Dendritic cell treated with granulocyte-macrophage colony-stimulating factor and Interleukin-4, amounts not matched to agents 40 ng/mL and 50 ng/mL, for 4 days (primary cell): ENCODE results near the gene LYSMD1.

ENCODE experiments used
- H3K27ac Mint-ChIP-seq: one replicate; pipeline ENCODE4 v1.8.0; 2022; ENCODE audit warnings: mild to moderate bottlenecking, mixed read lengths
- H3K27me3 Mint-ChIP-seq: one replicate; pipeline ENCODE4 v1.8.0; 2022; ENCODE audit warnings: mild to moderate bottlenecking, mixed read lengths
- H3K36me3 Mint-ChIP-seq: one replicate; pipeline ENCODE4 v1.8.0; 2022; ENCODE audit warnings: low read depth, mixed read lengths
- H3K4me1 Mint-ChIP-seq: one replicate; pipeline ENCODE4 v1.8.0; 2022; ENCODE audit warnings: low read depth, mixed read lengths
- H3K4me3 Mint-ChIP-seq: one replicate; pipeline ENCODE4 v1.8.0; 2022; ENCODE audit warnings: mild to moderate bottlenecking, moderate library complexity, mixed read lengths
- H3K9me3 Mint-ChIP-seq: one replicate; pipeline ENCODE4 v1.8.0; 2022; ENCODE audit warnings: mixed read lengths
- intact Hi-C: fragments of 100-400 bp; cut with micrococcal nuclease; formaldehyde crosslinking; loops from one replicate; pipeline ENCODE4 v1.15.0; 2022

The LYSMD1 gene

DNA sequence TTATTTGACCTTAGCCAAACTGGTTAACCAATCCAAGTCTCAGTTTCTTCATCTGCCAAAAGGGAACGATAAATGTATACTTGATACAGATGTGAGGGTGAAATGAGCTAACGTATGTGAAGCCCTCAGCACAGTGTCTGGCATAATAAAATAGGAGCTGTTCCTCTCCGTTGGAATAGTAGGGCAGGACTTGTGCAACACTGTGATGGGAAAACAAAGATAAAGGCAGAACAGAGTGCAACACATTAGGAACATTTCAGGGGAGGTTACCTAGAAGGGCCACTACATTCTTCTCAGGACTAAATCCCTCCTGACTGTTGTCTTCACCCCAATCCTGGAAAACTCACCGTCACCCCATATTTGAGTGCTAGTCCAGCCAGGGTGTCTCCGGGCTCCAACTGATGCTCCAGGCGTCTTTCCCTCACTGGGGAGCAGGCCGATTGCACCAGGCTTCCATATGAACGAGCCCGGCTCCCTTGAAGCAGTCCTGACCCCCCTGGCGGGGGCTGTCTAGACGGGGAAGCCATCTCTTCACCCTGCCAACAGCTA, 896 bp downstream of the LYSMD1 start:
- H3K9me3 Mint-ChIP-seq = no peaks in the 10 kb centered on the region
- intact Hi-C loops = no loop called here
- H3K4me3 Mint-ChIP-seq = no peak overlapping the region
- peaks cover 69% of the 10 kb centered on the region for H3K4me1 Mint-ChIP-seq
- H3K27ac Mint-ChIP-seq = no peak overlapping the region
- peaks cover 96% of the 10 kb centered on the region for H3K36me3 Mint-ChIP-seq
- H3K27me3 Mint-ChIP-seq = no peaks in the 10 kb centered on the region

DNA sequence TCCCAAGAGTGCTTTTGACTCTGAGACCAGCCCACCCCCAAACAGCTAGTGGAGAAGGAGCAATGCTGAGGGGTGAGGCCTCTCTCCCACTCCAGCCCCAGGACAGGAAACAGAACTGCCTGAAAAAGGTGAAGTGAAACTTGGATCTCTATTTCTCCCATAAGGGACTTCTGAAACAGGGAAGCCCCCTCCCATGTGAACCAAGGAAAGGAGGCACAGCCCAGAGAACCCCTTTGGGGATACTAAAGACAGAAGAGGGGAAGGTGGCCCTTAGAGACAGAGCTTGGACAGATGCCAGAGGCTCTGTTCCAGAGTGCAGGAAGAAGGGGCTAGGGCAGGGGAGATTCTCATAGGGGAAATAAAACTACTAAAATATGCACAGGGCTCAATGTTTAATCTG, 6.3 kb downstream of the LYSMD1 start:
- Mint-ChIP-seq H3K27ac (peak overlapping the region; percentile 88), H3K36me3 (peaks cover 79% of the 10 kb centered on the region), H3K27me3 (no peaks in the 10 kb centered on the region), H3K4me1 (peaks cover 60% of the 10 kb centered on the region), H3K9me3 (no peaks in the 10 kb centered on the region), H3K4me3 (peak overlapping the region; percentile 87)
- intact Hi-C loops = loop anchor here (5.0 kb wide), 1 partner anchor 137 kb away; no protein-coding TSS in a partner anchor

DNA sequence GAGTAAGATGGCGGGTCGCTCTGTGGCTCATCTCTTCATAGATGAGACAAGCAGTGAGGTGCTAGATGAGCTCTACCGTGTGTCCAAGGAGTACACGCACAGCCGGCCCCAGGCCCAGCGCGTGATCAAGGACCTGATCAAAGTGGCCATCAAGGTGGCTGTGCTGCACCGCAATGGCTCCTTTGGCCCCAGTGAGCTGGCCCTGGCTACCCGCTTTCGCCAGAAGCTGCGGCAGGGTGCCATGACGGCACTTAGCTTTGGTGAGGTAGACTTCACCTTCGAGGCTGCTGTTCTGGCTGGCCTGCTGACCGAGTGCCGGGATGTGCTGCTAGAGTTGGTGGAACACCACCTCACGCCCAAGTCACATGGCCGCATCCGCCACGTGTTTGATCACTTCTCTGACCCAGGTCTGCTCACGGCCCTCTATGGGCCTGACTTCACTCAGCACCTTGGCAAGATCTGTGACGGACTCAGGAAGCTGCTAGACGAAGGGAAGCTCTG, 6.9 kb downstream of the LYSMD1 start:
- peaks cover 73% of the 10 kb centered on the region for H3K36me3 Mint-ChIP-seq
- H3K27me3 Mint-ChIP-seq = no peaks in the 10 kb centered on the region
- H3K27ac Mint-ChIP-seq = peak overlapping the region; percentile 88
- peak overlapping the region; percentile 87 for H3K4me3 Mint-ChIP-seq
- intact Hi-C loops = loop anchor here (5.0 kb wide), 1 partner anchor 136 kb away; no protein-coding TSS in a partner anchor
- H3K4me1 Mint-ChIP-seq = peaks cover 54% of the 10 kb centered on the region
- no peaks in the 10 kb centered on the region for H3K9me3 Mint-ChIP-seq

DNA sequence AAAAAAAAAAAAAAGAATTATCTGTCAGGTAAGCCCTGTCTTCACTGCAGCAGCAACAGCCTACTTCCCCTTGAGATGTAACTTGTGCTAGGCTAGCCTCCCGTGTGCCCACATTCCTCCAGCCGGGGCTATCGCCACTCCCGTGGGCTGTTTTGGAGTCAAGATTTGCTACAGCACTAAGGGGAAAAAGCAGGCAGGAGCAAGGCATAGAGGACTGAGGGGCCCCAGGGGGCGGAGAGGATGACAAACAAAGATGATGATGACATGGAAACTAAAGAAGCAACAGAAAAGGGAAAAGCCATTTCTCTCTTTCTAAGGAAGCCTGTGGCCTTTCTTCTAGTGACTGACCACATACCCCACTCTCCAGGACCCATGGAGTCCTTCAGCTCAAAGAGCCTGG, 7.4 kb downstream of the LYSMD1 start:
- Mint-ChIP-seq H3K27me3 (no peaks in the 10 kb centered on the region), H3K36me3 (peaks cover 68% of the 10 kb centered on the region), H3K4me3 (peak overlapping the region; percentile 87), H3K27ac (peak overlapping the region; percentile 88), H3K4me1 (peaks cover 50% of the 10 kb centered on the region), H3K9me3 (no peaks in the 10 kb centered on the region)
- intact Hi-C loops = loop anchor here (5.0 kb wide), 1 partner anchor 136 kb away; no protein-coding TSS in a partner anchor

DNA sequence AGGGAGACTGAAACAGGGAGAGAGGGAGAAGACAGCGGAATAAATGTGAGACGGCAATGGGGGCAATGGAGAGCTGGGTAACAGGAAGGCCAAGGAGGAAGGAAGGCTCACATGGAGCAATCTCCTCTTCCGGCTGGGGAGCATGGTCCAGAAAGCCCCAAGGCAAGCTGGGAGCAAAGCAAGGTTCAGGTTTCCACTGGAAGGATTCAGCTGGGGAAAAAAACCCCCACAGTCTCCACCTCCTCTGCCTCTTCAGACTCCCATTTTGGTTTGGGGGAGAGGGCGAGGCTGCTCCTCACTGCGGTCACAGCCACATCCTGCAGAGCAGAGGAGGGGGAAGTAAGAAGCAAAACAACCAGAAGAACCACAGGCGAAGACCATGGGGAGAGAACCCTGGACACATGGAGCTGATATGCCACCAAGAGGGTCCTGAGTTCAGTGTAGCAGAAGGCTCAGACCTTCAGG, 8.6 kb downstream of the LYSMD1 start:
- H3K36me3 Mint-ChIP-seq = peaks cover 57% of the 10 kb centered on the region
- peak overlapping the region; percentile 88 for H3K27ac Mint-ChIP-seq
- peak overlapping the region; percentile 87 for H3K4me3 Mint-ChIP-seq
- intact Hi-C loops = loop anchor here (5.0 kb wide), 1 partner anchor 135 kb away; no protein-coding TSS in a partner anchor
- peaks cover 41% of the 10 kb centered on the region for H3K4me1 Mint-ChIP-seq
- H3K27me3 Mint-ChIP-seq = no peaks in the 10 kb centered on the region
- H3K9me3 Mint-ChIP-seq = no peaks in the 10 kb centered on the region

DNA sequence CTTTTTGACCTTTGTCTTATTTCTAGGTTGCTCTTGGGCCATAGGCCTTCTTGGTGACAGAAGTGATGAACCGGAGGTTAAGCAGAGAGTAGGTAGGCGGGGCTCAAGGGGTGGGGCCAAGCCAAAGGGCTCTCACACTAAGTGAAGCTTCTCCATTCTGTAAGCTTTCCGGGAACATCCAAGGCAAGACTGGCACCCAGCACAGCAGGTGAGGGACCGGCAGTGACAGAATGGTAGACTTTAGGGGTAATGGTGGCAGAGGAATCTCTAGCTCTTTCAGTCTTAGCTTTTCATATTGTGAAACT, 9.2 kb downstream of the LYSMD1 start, which contains the start of gene TNFAIP8L2:
Gene TNFAIP8L2 (plus strand): TSS at position 135 of the 305 bp plus-strand sequence. CDS start 2,049 bp downstream, outside the sequence.
- H3K9me3 Mint-ChIP-seq = no peaks in the 10 kb centered on the region
- intact Hi-C loops = loop anchor here (1.0 to 5.0 kb wide), 2 partner anchors 57 to 134 kb away; no protein-coding TSS in a partner anchor
- no peaks in the 10 kb centered on the region for H3K27me3 Mint-ChIP-seq
- H3K36me3 Mint-ChIP-seq = peaks cover 51% of the 10 kb centered on the region
- peak within 1 kb of the TSS; percentile 87 for H3K4me3 Mint-ChIP-seq
- H3K4me1 Mint-ChIP-seq = peaks cover 35% of the 10 kb centered on the region
- peak within 1 kb of the TSS; percentile 88 for H3K27ac Mint-ChIP-seq

DNA sequence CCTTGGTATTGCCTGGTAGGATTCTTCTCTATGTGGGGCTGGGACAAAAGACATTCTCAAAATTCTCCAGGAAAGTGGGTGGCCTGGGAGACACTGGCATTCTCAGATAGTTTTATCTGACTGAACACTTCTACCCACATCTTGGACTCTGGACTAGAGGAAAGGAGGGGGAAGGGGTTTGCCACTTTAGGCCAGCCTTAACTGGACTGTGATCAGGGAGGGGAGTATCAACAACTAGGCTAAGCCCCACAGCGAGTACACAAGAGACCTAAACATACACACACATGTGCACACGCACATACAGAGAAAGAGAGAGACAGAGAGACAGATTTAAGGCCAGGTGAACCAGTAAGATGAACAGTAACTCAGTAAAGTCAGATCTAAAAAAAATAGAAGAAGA, 18.0 kb downstream of the LYSMD1 start:
- intact Hi-C loops = no loop called here
- no peak overlapping the region for H3K27ac Mint-ChIP-seq

DNA sequence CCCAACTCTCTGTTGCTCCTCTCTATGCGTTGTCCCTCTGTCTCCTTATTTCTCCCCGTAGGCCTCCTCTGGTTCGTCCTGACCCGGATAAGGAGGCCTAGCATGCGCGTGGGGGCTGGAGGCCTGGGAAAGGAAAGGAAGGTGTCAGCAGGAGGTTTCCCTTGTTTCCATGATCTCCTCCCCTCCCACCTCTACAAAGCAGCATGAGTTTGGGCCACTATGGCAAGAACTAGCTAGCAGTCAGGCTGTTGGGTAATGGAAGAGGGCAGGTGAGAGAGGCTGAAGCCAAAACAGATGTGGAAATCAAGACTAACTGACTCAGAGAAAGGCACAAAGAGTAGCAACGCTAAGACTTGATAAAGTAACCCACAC, 18.6 kb downstream of the LYSMD1 start:
- intact Hi-C loops = no loop called here
- Mint-ChIP-seq H3K4me3 (peak overlapping the region; percentile 83), H3K36me3 (peaks cover 7% of the 10 kb centered on the region), H3K4me1 (peaks cover 22% of the 10 kb centered on the region), H3K9me3 (no peaks in the 10 kb centered on the region), H3K27ac (peak overlapping the region; percentile 40), H3K27me3 (peaks cover 42% of the 10 kb centered on the region)

More for the DNA sequence above, 18.0 kb downstream of the LYSMD1 start:
- peaks cover 39% of the 10 kb centered on the region for H3K27me3 Mint-ChIP-seq
- no peak overlapping the region for H3K4me3 Mint-ChIP-seq
- no peaks in the 10 kb centered on the region for H3K9me3 Mint-ChIP-seq
- peaks cover 22% of the 10 kb centered on the region for H3K4me1 Mint-ChIP-seq
- peaks cover 7% of the 10 kb centered on the region for H3K36me3 Mint-ChIP-seq

DNA sequence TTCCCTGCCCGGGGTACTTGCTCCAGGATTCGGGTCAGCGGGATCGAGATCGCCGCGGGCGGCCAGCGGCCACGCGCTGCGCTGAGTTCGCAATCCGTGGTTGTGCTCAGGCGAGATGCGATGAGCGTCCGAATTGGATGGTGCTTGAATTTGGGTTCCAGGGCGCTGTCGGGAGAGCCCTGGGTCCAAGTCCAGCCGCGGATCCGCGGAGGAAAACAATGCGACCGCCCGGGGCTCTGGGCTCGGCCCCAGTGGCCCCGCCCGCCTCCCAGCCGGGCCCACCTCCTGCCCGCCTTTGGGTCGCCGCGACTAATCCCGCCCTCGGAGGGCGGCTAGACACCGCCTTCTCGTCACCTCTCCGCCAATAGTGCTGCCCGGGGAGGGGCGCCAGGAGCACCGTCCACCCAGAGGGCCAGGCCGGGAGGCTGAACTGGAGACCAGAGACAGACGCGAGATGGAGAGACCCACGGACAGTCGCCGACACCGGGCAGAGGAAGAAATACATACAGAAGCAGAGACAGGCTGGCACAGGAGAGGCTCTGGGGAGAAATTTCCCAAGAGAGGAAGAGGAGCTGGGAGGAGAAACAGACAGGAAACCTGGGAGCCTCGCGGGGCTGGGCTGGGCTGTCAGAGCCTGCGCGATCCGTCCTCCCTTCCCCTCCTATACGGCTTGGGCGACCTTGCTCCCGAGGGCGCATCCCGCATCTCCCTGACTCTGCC, 19.1 kb downstream of the LYSMD1 start, which contains the start of gene SEMA6C:
Gene SEMA6C (minus strand): TSS at position 220 of the 720 bp plus-strand sequence. CDS start 4,010 bp downstream, outside the sequence.
- H3K27ac Mint-ChIP-seq = peak within 1 kb of the TSS; percentile 40
- H3K27me3 Mint-ChIP-seq = peaks cover 42% of the 10 kb centered on the region
- peaks cover 7% of the 10 kb centered on the region for H3K36me3 Mint-ChIP-seq
- peak within 1 kb of the TSS; percentile 83 for H3K4me3 Mint-ChIP-seq
- peaks cover 22% of the 10 kb centered on the region for H3K4me1 Mint-ChIP-seq
- intact Hi-C loops = no loop called here
- no peaks in the 10 kb centered on the region for H3K9me3 Mint-ChIP-seq

DNA sequence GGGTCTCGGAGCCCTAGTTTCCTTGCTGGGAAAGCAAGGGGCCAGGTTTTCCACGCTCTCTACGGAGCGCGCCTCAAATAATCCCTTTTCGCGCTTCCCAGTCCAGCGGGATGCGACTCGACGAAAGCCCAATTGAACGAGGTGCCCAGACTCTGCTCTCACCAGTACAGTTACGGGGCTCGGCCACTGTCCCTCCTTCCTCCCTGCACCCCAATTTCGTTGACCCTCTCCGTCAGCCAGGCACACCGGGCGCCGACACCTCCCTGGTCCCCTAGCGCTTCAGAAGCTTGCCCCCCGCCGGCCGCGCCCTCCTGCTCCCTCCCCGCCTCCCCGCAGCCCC, 19.7 kb downstream of the LYSMD1 start:
- intact Hi-C loops = no loop called here
- Mint-ChIP-seq H3K36me3 (peaks cover 7% of the 10 kb centered on the region), H3K27me3 (peaks cover 42% of the 10 kb centered on the region), H3K9me3 (no peaks in the 10 kb centered on the region), H3K4me1 (peaks cover 22% of the 10 kb centered on the region), H3K4me3 (peak overlapping the region; percentile 83), H3K27ac (peak overlapping the region; percentile 40)

DNA sequence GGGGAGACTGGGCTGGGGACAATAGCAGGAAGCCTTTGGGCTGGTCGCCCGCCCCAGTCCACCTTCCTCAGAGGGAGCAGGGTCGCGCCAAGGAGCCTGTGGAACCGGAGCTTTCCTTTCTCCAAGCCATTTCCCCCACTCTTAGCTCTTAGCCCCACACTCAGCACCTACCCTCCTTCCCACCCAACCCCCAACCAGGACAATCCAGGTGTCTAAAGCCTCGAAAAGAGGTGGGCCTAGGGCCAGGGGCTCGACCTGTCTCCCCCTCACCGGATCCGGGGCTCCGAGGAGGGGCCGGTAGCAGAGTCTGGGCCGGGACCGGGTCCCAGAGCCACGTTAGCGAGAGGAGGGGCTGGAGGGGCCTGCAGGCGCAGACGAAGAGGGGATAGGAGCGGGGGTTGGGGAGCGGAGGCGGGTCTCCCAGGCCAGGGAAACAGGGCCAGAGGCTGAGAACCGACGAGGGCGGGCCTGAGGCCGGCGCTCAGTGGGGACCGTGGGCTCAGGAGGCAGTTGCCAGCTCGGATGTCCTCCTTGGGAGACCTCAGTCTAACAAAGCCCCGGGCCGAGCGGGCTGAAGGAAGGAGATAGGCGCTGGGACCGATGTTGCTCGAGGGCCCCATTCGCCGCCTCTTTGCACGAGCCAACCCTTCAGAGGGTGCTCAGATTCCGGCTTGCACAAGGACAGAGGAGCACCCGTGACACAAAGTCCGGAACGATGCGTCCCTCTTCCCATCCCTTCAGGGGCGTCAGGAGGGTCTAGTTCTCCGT, 20.2 kb downstream of the LYSMD1 start:
- Mint-ChIP-seq H3K27ac (peak overlapping the region; percentile 40), H3K4me3 (peak overlapping the region; percentile 83), H3K9me3 (no peaks in the 10 kb centered on the region), H3K36me3 (peaks cover 7% of the 10 kb centered on the region), H3K27me3 (peaks cover 41% of the 10 kb centered on the region), H3K4me1 (peaks cover 22% of the 10 kb centered on the region)
- intact Hi-C loops = no loop called here

DNA sequence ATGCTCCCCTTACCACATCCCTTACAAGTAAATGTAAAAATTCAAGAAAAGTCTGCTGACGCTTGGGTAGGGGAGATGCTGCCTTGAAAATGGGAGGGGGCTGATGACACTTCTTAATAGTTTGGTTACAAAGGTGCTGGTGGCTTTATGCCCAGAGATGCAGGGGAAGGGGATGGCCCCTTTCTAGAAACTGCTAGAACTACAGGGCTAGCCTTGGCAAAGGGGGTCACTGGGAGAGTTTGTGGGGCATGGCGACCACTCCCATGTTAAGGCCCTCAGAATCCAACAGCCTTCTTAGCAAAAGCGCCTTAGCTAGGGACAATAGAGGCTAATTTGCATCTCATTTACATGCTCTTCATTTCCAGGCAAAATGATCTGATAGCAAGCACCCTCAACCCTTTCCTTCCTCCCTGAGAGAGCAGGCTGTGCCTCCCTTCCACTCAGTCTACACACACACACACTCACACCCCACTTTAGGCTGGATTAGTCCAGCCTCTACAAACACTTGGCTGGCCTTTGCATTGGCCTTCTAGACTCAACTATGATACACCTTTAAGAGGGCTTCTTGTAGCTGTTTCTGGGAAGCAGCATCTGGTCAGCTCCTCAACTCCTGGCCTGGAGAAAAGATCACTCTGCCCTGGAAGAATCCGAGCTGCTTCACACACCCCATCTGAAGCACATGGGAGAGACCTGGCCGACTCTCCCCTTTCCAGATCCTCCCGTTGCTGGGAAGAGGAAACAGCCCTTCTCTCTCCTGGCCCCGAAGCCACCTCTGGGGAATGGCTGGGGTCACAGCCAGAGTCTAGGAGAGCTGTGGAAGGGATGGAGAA, 21.0 kb downstream of the LYSMD1 start:
- Mint-ChIP-seq H3K36me3 (peaks cover 7% of the 10 kb centered on the region), H3K27me3 (peaks cover 42% of the 10 kb centered on the region), H3K27ac (no peak overlapping the region)

DNA sequence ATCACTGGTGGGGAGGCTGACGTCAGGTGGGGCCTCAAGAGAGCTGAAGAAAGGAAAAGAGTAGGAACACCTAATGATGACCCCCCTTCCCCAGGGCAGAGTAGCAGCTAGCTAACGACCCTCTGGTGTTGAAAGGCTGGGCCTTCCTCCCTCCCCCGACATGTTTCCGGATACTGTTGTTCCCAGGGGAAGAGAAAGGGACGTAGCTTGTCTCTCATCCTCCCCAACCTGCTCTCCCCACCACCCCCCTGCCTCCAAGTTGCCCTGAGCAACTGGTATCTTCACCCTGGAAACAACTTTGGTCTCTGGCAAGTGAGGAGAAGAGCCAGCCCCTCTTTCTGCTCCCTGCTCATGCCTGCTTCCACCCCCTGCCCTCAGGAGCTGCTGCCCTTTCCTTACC, 21.7 kb downstream of the LYSMD1 start:
- no peak overlapping the region for H3K4me3 Mint-ChIP-seq
- peaks cover 42% of the 10 kb centered on the region for H3K27me3 Mint-ChIP-seq
- H3K4me1 Mint-ChIP-seq = peaks cover 22% of the 10 kb centered on the region
- no peaks in the 10 kb centered on the region for H3K9me3 Mint-ChIP-seq
- no peak overlapping the region for H3K27ac Mint-ChIP-seq
- intact Hi-C loops = no loop called here
- H3K36me3 Mint-ChIP-seq = peaks cover 7% of the 10 kb centered on the region

More for the DNA sequence above, 21.0 kb downstream of the LYSMD1 start:
- Mint-ChIP-seq H3K4me3 (no peak overlapping the region), H3K9me3 (no peaks in the 10 kb centered on the region), H3K4me1 (peaks cover 22% of the 10 kb centered on the region)
- intact Hi-C loops = no loop called here
